NCI-H748 (cell line): Measurements from ENCODE around the gene CHRDL2.
"Not testable (repeated sequence)": the region's sequence is repeated elsewhere in the genome, so short reads cannot be mapped to it uniquely, and the experiment has no call there.

Source experiments
- DNase-seq: peaks from one replicate; lab custom pipeline; 2025; ENCODE audit not compliant: unreplicated experiment; lab: John Stamatoyannopoulos, UW

Gene CHRDL2

GRCh38 chr11:74731301-74732094 lies at the start of gene CHRDL2:
CHRDL2 (minus strand) TSS chr11:74731426; CDS start chr11:74730888, 538 bp downstream.
- DNase-seq: peak; percentile 38

GRCh38 chr11:74780248-74781005 lies 49.2 kb upstream of the CHRDL2 start:
- DNase-seq: no peak

- no peak for DNase-seq
Observed at GRCh38 chr11:74778581-74778980, 47.4 kb upstream of the CHRDL2 start.

GRCh38 chr11:74777877-74778276 lies 46.7 kb upstream of the CHRDL2 start:
- no peak for DNase-seq

- no peak for DNase-seq
Observed at GRCh38 chr11:74777038-74777437, 45.8 kb upstream of the CHRDL2 start.

- no peak for DNase-seq
Observed at GRCh38 chr11:74776546-74776945, 45.3 kb upstream of the CHRDL2 start.

GRCh38 chr11:74775762-74776161 lies 44.5 kb upstream of the CHRDL2 start:
- no peak for DNase-seq

GRCh38 chr11:74773476-74773875 lies 42.2 kb upstream of the CHRDL2 start:
- DNase-seq: no peak

GRCh38 chr11:74771139-74771538 lies 39.9 kb upstream of the CHRDL2 start:
- DNase-seq: no peak

GRCh38 chr11:74770456-74770855 lies 39.2 kb upstream of the CHRDL2 start:
- no peak for DNase-seq

GRCh38 chr11:74769055-74769707 lies 38.0 kb upstream of the CHRDL2 start:
- no peak for DNase-seq

- not testable (repeated sequence) for DNase-seq
Observed at GRCh38 chr11:74768172-74768651, 37.0 kb upstream of the CHRDL2 start.

GRCh38 chr11:74766905-74767304 lies 35.7 kb upstream of the CHRDL2 start:
- DNase-seq: no peak

- no peak for DNase-seq
Observed at GRCh38 chr11:74756571-74756970, 25.3 kb upstream of the CHRDL2 start.

- no peak for DNase-seq
Observed at GRCh38 chr11:74755395-74755995, 24.3 kb upstream of the CHRDL2 start.

- DNase-seq: no peak
Observed at GRCh38 chr11:74754507-74755252, 23.5 kb upstream of the CHRDL2 start.

GRCh38 chr11:74751303-74751702 lies 20.1 kb upstream of the CHRDL2 start:
- no peak for DNase-seq

GRCh38 chr11:74750598-74750997 lies 19.4 kb upstream of the CHRDL2 start:
- not testable (repeated sequence) for DNase-seq

GRCh38 chr11:74749965-74750296 lies 18.7 kb upstream of the CHRDL2 start:
- no peak for DNase-seq

- DNase-seq: peak; percentile 76
Observed at GRCh38 chr11:74749127-74749964, 18.1 kb upstream of the CHRDL2 start.
